HG03025 (cell line): ENCODE measurements around the gene HTR1D.

Experiments used
- ATAC-seq: cut with Tn5 transposase; IDR thresholded peaks from one replicate; pipeline ENCODE4 v1.9.1; 2021; ENCODE audit warnings: mild to moderate bottlenecking, moderate library complexity; ENCODE audit not compliant: unreplicated experiment, low FRiP score

HTR1D gene

DNA sequence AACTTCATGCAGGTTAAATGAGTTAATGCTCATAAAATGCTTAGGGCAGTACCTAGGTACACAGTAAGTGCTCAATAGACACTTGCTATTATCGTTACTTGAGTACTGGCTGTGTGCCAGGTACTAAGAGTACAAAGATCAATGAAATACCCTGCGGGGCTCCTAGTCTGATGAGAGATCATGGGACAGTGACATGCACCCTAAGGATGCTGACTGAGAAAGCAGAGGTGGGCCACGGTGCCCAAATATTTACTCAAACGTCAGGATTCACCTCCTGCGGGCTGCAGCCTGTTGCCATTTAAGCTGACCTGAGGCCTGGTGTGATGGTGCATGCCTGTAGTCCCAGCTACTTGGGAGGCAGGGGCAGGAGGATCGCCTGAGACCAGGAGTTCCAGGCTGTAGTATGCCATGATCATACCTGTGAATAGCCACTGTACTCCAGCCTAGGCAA, 28.8 kb downstream of the HTR1D start:
- ATAC-seq, result no peak

GRCh38 chr1:23187637-23188036, 29.7 kb downstream of the HTR1D start:
- ATAC-seq, result no peak

GRCh38 chr1:23185381-23185780, 31.9 kb downstream of the HTR1D start:
- ATAC-seq, result no peak

- no peak for ATAC-seq
Measured at GRCh38 chr1:23184212-23184934, 32.9 kb downstream of the HTR1D start.

DNA sequence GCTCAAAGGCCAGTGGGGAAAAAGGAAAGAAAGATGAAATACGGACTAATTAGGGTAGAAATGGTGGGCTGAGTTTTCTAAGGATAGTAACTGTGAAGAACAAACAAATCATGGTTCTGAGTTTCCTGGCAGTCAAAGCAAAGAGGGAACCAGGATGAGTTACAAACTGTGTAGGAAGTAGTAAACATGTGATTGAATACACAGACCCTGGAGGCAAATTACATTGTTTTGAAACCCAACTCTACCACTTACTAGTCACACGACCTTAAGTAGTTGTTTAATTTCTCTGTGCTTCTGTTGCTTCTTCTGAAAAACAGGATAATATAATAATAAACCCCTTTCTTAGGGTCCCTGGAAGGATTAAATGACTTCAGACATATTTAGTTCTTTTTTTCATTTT, 37.4 kb downstream of the HTR1D start:
- no peak for ATAC-seq

DNA sequence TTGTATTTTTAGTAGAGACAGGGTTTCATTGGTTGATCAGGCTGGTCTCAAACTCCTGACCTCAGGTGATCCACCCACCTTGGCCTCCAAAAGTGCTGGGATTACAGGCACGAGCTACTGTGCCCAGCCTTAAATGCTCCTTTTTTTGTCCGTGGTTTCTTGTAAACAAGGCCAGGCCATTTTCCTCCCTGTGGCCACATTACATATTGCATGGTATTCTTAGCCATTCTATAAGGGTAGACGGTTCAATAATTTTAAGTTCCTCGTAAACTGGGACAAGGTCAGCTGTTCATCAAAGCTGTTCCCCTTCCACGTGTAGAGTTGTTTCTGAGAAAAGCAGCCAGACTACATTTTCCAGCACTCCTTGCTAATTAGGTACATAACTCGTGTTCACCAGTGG, 38.4 kb downstream of the HTR1D start:
- no peak for ATAC-seq

DNA sequence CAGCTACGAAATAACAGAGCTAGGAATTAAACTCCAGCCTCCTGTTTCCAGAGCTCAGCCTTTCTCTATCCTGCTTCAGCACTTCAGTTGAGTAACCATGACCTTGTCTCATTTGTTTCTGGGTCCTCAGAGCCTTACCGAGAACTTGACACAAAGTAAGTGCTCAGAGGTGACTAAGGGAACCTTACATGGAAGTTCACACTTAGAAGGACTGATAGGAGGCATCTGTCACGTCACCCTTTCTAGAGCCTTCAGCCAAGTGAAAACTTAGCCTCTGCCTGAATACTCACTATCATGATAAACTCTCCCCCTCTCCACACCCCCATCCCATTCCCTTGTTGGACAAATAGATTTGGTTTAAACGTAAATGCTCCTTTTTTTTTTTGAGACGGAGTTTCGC, 38.9 kb downstream of the HTR1D start:
- no peak for ATAC-seq

DNA sequence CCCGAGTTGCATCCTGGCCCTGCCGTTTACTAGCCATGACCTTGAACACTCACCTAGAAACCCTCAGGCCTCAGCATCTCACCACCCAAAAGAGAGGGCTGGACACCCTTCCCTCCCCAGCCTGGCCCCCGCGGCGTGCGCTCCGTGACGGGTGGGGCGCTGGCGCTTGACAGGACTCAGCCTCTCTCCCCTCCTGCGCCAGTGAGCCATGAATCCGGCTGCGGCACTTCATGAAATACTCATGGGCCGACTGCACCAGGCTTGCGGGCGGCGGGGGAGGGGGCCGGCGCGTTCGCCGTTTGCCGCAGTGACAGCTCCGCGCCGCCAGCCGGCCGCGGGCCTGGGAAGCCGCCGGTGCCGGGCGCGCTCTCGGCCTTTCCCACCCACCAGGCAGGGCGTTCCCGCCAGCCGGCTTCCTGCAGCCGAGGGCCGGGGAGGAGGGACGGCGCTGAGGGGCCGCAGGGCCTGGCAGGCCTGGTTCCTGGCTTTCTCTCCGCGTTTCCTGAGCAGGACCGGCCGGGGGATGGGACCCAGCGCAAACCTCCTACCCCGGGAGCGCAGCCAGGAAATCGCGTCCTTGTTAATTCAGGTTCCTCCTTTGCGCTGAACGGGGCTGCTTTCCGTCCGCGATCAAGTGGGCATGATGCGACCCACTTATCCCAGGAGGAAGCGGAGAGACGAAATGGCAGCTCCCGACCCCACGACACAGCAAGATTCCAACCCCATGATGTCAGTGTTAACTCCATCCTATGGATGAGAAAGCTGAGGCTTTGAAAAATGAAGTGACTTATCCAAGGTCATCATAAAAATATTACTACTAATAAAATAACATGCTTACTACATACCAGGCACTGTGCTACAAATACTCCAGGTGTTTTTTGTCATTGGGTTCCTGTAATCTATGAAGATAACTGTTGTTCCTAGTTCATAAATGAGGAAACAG, 39.6 kb downstream of the HTR1D start:
- no peak for ATAC-seq

GRCh38 chr1:23177031-23177430, 40.3 kb downstream of the HTR1D start:
- ATAC-seq, result no peak

GRCh38 chr1:23174426-23175110, 42.7 kb downstream of the HTR1D start:
- no peak for ATAC-seq

GRCh38 chr1:23171181-23171755, 46.0 kb downstream of the HTR1D start:
- ATAC-seq, result no peak

DNA sequence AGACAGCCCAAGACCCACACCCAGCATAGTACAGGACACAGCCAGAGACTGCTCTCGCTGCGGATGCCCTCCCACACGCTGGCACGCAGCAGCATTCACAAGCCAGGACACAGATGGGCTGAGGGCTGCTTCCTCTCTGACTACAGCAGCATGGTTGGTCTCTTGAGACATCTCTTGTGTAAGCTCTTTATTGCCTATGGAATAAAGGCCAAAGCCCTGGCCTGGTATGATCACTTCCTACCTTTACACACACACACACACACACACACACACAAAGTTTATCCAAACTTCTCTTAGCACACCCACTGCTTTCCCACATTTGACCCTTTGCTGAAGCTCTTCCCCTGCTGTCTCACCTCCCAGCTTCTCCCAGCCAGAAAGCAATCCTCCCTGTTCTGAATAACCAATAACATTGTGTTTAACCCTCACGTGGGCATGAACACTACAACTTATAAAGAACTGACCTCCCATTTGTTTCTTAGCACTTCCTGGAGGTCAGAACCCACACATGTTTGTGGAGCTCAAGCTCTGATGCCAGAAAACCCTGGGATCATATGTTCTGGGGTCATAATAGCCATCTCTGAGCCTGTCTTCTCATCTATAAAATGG, 47.5 kb downstream of the HTR1D start:
- ATAC-seq, result no peak

DNA sequence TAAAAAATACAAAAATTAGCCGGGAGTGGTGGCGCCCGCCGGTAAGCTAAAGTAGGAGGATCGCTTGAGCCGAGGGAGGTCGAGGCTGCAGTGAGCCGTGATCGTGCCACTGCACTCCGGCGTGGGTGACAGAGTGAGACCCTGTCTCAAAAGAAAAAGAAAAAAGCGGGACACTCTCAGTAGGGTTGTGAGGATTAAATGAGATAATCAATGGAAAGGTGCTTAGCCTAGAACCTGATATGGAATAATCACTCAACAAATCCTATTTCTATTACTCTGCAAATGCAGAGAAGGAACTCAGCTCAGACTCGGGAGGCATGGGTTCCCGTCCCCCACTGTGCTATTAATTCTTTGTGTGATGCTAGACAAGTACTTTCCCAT, 48.1 kb downstream of the HTR1D start:
- no peak for ATAC-seq

GRCh38 chr1:23168445-23169194, 48.7 kb downstream of the HTR1D start, which contains the start of gene LUZP1:
LUZP1 (minus strand) TSS chr1:23168856.
- ATAC-seq, result no peak

DNA sequence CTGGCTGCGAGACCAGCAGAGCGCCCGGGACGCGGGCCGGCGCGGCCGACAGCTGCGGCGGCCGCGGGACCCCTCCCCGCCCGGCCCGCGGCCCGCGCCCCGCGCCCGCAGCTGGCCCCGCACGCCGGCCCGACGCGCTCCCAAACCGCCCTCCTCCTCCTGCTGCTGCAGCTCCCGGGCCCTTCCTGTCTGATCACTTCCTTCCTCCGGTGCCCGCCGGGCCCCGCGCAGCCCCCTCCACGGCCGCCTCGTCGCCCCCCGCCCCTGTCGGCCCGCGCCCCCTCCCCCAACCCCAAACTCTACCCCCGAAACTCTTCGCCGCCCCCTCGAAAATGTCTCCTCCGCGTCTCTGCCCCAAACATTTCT, 49.2 kb downstream of the HTR1D start:
- no peak for ATAC-seq

DNA sequence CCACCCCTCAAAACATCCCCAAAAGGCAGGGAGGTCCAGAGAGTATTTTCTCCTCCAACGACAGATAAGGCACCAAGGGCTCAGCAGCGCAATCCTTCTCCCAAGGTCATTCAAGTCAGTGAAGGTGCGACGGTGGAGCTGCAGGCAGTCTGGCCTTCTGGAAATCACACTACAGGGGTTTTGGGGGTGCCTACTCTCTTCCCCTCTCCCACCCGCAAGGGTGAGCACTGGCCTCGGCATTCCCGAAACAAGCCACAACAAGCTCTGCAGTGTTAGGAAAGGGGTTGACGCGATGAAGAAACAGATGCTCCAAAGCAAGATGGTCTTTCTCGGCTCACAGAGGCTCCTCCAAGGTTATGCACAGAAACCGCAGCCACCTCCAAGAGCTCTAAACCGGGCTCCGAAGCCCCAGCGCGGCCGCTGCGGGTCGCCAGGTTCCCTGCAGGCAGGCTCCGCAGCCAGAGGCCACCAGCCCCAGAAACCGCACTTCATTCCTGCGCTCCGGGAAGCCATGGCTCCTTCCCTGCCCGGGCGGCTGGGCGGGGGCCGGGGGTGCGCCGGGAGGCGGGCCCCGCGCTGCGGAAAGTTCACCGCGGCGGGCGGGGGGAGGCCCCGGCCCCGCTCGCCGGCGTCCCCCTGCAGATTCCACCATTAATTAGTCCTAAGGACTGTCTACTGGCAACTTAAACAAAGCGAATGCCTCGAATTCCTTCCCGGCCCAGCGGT, 49.8 kb downstream of the HTR1D start:
- no peak for ATAC-seq

DNA sequence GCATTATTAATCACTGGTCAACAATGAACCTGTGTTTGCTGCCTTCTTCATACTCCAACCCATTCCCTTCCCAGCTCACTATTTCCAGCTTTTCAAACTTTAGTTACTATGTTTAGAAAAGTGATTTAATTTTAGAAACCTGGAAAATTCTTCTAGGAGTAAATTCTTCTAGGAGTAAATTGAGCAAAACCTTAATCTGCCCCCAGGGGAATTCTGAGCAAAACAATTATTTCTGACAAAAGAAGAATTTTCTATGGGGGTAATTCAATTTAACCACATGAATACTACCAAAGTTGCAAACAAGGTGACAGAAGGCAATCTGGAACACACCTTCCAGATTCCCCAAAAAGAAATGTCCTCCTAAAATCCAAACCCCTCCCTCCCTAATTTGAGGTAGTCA, 50.4 kb downstream of the HTR1D start:
- ATAC-seq, result no peak

GRCh38 chr1:23163395-23163794, 53.9 kb downstream of the HTR1D start:
- ATAC-seq, result no peak
